HepG2 (cell line): ENCODE data around the gene TCF3. TPM values are rescaled to one million over a fixed set of nuclear protein-coding genes. Genes with fewer than 3 reads are reported as not detected.

ENCODE experiments used
- DBP ChIP-seq: sonication (generic); formaldehyde crosslinking; IDR thresholded peaks from 2 replicates; pipeline ENCODE4 v1.4.0; 2020; ENCODE audit warnings: missing genetic modification reagents; ENCODE audit errors: not compliant biosample characterization
- FOSL2 ChIP-seq: sonication (generic); formaldehyde crosslinking; IDR thresholded peaks from 2 replicates; pipeline ENCODE4 v1.4.0; 2020; ENCODE audit warnings: missing genetic modification reagents
- HMG20A ChIP-seq: IDR thresholded peaks from 2 replicates; pipeline ENCODE4 v1.6.1; 2016; ENCODE audit warnings: borderline replicate concordance
- IKZF1 ChIP-seq: fragments of 450-650 bp; IDR thresholded peaks from 2 replicates; pipeline ENCODE4 v1.7.1; 2016
- PLSCR1 ChIP-seq: sonication (generic); formaldehyde crosslinking; IDR thresholded peaks from 2 replicates; pipeline ENCODE4 v1.5.0; 2020; ENCODE audit warnings: missing genetic modification reagents, mild to moderate bottlenecking, borderline replicate concordance
- SP1 ChIP-seq, 2 experiments: fragments of 450-650 bp in 1 of 2; sonication (generic) in 1 of 2; formaldehyde crosslinking in 1 of 2; IDR thresholded peaks; 2 replicates each; pipeline versions ENCODE4 v1.4.0 to v1.6.1; 2016 to 2020; ENCODE audit warnings: missing genetic modification reagents in 1 of 2
- ZKSCAN1 ChIP-seq: fragments of 150-350 bp; IDR thresholded peaks from 2 replicates; pipeline ENCODE4 v1.6.1; 2014; ENCODE audit warnings: low read length
- ZNF142 ChIP-seq: sonication (generic); formaldehyde crosslinking; IDR thresholded peaks from 2 replicates; pipeline ENCODE4 v1.4.0; 2020; ENCODE audit warnings: missing genetic modification reagents
- ZNF619 ChIP-seq: sonication (generic); formaldehyde crosslinking; IDR thresholded peaks from 2 replicates; pipeline ENCODE4 v1.4.0; 2020; ENCODE audit warnings: mild to moderate bottlenecking, missing genetic modification reagents
- polyA plus RNA-seq, 8 experiments: library from polyadenylated mRNA; depleted of rRNA in 3 of 8; stranded (reverse) in 7 of 8; unstranded in 1 of 8; fragments of >200 nt; fragmentation: Illumina TruSeq in 4 of 8; extraction: Trizol in 4 of 8; gene quantifications; 2 replicates each; pipeline versions ENCODE4 v1.2.1 to v1.2.3, GENCODE V29; 2011 to 2016; ENCODE audit warnings: low read depth in 4 of 8, missing spikeins in 1 of 8, mixed read lengths in 1 of 8; ENCODE audit not compliant: insufficient read depth in 1 of 8
- total RNA-seq, 5 experiments: library from RNA; depleted of rRNA; stranded (reverse); fragments of >200 nt; fragmentation: Illumina TruSeq; extraction: Trizol; gene quantifications; 2 replicates each; pipeline ENCODE4 v1.2.3, GENCODE V29; 2016; ENCODE audit warnings: low read depth in 1 of 5
- TF ChIP-seq, protein P1 (sequence below): sonication (generic); formaldehyde crosslinking; IDR thresholded peaks from 2 replicates; pipeline ENCODE4 v1.4.0; 2020; ENCODE audit warnings: missing genetic modification reagents, borderline replicate concordance
- TF ChIP-seq, protein P2 (sequence below): sonication (generic); formaldehyde crosslinking; IDR thresholded peaks from 2 replicates; pipeline ENCODE4 v1.8.1; 2023; ENCODE audit warnings: missing genetic modification reagents, mild to moderate bottlenecking, borderline replicate concordance
- TF ChIP-seq, protein P3 (sequence below): sonication (generic); formaldehyde crosslinking; IDR thresholded peaks from 2 replicates; pipeline ENCODE4 v1.5.0; 2020; ENCODE audit warnings: missing genetic modification reagents

The TCF3 gene
- total and polyA plus RNA-seq, 2 of the 13 experiments (the other 11 are each of a cell fraction or from before 2014, with no cell fraction given), result 51.4 to 53.2 TPM

DNA sequence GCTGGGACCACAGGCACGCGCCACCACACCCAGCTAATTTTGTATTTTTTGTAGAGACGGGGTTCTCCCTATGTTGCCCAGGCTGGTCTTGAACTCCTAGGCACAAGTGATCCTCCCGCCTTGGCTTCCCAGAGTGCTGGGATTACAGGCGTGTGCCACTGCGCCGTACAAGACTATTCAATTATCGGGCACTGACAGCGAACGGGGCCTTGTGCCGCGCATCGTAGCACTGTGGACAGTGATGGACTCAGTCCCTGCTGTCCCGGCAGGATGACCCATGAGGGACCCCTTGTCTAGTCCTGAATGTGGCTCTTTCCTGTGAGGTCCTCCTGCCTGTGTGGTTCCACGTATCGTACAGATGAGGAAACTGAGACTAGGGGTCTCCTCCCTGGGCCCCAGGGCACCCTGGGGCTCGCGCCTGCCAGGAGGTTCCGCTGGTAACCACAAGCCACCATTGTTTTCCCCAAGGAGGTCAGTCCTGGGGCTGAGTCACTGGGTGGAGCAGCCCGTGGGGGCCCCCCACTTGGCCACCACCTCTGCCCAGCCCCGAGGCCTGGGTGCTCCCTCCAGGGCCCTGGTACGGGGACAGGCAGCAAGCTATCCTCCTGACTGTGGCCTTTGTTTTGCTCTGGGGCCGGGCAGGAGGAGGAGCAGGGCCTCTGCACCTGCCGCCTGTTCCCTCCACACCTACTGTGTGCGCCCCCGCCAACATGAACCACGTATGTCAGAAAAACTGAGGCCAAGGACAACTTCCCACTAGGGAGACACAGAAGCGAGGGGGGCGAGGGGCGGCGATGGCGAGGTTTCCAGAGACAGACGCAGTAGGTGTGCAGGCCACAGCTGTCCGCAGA lies 2.9 kb upstream of the TCF3 start (continued):
- TF ChIP-seq, protein P1, sequence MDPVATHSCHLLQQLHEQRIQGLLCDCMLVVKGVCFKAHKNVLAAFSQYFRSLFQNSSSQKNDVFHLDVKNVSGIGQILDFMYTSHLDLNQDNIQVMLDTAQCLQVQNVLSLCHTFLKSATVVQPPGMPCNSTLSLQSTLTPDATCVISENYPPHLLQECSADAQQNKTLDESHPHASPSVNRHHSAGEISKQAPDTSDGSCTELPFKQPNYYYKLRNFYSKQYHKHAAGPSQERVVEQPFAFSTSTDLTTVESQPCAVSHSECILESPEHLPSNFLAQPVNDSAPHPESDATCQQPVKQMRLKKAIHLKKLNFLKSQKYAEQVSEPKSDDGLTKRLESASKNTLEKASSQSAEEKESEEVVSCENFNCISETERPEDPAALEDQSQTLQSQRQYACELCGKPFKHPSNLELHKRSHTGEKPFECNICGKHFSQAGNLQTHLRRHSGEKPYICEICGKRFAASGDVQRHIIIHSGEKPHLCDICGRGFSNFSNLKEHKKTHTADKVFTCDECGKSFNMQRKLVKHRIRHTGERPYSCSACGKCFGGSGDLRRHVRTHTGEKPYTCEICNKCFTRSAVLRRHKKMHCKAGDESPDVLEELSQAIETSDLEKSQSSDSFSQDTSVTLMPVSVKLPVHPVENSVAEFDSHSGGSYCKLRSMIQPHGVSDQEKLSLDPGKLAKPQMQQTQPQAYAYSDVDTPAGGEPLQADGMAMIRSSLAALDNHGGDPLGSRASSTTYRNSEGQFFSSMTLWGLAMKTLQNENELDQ, result no peak
- TF ChIP-seq ZKSCAN1, result peak; percentile 92
- no peak for TF ChIP-seq ZNF619 (CRISPR knock-in tag)
- peak; percentile 45 for TF ChIP-seq FOSL2 (CRISPR knock-in tag)
- no peak for TF ChIP-seq ZNF142
- no peak for TF ChIP-seq IKZF1
- no peak for TF ChIP-seq HMG20A
- no peak for TF ChIP-seq DBP (CRISPR knock-in tag)
- TF ChIP-seq, protein P2, sequence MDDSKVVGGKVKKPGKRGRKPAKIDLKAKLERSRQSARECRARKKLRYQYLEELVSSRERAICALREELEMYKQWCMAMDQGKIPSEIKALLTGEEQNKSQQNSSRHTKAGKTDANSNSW (CRISPR knock-in tag), result no peak
- TF ChIP-seq, protein P3, sequence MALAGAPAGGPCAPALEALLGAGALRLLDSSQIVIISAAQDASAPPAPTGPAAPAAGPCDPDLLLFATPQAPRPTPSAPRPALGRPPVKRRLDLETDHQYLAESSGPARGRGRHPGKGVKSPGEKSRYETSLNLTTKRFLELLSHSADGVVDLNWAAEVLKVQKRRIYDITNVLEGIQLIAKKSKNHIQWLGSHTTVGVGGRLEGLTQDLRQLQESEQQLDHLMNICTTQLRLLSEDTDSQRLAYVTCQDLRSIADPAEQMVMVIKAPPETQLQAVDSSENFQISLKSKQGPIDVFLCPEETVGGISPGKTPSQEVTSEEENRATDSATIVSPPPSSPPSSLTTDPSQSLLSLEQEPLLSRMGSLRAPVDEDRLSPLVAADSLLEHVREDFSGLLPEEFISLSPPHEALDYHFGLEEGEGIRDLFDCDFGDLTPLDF, result no peak
- no peak for TF ChIP-seq PLSCR1 (CRISPR knock-in tag)
- TF ChIP-seq SP1 (IDR thresholded peaks at IDR 0.05), result no peak
- no peak for TF ChIP-seq SP1 (CRISPR knock-in tag; IDR thresholded peaks at IDR 0.05)
- TF ChIP-seq, all 625 proteins: peak for 17
